Activated effector memory CD4-positive, alpha-beta T cell treated with anti-CD3 and anti-CD28 coated beads, Interleukin-2, amount 50 U/mL, for 16 hours (primary cell): ENCODE measurements around the gene DOCK1.
A peak's percentile ranks its signal among the peaks of the same experiment; 100 is the strongest.
"Not testable (repeated sequence)": the region's sequence is repeated elsewhere in the genome, so short reads cannot be mapped to it uniquely, and the experiment has no call there.

Source experiments
- DNase-seq: peaks from one replicate; pipeline ENCODE4 v3.0.0-alpha.2; 2020

The DOCK1 gene

GRCh38 chr10:127292888-127293287 lies 387.7 kb downstream of the DOCK1 start:
- DNase-seq = no peak

- DNase-seq = peak; percentile 72
Observed at GRCh38 chr10:127293640-127294039, 388.4 kb downstream of the DOCK1 start.

GRCh38 chr10:127296696-127297095 lies 391.5 kb downstream of the DOCK1 start:
- DNase-seq = no peak

GRCh38 chr10:127298381-127298780 lies 393.2 kb downstream of the DOCK1 start:
- DNase-seq = no peak

DNA sequence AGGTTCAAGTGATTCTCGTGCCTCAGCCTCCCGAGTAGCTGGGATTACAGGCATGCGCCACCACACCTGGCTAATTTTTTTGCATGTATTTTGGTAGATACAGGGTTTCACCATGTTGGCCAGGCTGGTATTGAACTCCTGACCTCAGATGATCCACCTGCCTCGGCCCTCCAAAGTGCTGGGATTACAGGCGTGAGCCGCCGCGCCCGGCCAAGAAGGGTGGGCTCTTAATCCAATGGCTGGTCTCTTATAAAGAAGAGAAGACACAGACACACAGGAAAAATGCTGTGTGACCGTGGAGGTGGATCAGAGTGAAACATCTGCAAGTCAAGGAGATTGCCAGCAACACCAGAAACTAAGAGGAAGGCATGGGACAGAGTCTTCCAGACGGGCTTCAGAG lies 394.0 kb downstream of the DOCK1 start:
- DNase-seq = not testable (repeated sequence)

- no peak for DNase-seq
Observed at GRCh38 chr10:127299956-127300689, 394.9 kb downstream of the DOCK1 start.

DNA sequence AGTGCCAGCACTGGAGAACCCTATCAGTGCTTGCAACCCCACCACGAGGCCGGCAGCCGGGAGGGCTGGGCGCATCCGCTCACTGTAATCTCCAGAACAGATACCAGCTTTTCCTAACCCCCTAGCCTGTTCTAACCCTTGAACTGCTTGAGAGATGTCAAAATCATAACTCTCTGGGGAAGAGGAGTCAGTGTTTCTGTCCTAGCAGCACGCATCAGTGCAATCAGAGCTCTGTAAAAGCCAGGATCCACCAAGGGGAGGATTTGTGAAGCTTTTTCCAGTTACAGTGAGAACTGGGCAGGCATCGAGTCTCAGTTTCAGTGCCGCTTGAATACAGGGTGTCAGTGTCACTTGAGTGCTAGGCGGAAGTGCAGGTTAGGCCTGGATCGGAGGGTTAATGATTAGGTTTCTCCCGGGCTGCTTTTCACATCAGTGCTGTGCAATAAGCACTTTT lies 395.7 kb downstream of the DOCK1 start:
- DNase-seq = no peak

DNA sequence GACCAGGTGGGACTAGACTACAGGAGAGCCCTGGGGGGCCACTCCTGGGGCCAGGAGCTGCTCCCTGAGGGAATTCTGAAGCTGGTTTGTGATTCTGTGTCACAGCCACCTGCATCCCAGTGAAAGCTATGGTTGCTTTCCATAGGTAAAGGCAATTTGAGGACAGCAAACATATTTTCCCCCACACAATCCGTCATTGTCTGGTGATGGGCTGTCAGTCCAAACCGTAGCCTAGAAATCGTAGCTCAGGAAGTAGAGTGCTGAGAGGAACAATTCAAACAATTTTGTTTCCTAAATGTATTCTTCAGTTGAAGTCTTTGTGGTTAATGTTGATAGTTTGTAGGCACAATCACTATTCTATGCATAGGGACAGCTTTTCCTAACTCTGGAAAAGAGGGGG lies 397.1 kb downstream of the DOCK1 start:
- DNase-seq = no peak

GRCh38 chr10:127303105-127303504 lies 397.9 kb downstream of the DOCK1 start:
- DNase-seq = no peak

- no peak for DNase-seq
Observed at GRCh38 chr10:127303746-127304145, 398.5 kb downstream of the DOCK1 start.

DNA sequence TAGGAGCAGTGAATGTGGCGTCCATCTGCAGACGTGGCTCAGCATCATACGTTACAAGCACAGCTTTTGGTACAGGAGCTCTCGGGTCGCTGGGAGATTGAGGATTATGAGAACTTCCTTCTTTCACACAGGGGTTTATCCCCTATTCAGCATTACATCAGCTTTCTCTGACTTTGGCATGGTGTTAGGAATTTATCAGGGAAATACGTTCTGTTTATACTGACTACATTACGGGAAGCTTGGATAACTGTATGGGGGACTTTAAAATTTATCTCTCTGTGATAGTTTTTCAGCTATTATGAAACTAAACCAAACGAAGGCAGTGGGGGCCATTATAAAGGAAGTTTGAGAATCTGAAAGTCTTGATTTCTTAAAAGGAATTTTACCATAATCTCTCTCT lies 401.3 kb downstream of the DOCK1 start:
- no peak for DNase-seq

DNA sequence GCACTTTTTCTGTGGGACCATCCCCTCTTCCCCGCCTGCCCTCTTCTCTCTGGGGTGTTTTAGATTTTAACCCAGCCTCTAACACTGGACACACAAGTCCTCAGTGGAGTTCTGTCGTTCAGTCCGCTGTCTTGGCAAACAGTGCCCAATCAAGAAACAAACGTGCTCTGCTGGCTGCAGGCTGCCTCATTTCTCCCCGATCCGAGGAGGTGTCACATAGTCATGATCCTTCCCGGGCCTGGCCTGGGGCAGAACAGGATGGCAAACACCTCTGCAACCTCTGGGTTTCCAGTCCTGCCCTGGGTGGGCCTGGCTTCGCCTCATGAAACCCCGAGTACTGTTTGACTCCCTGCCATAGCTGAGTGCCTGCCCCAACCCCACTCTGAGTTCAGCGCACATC lies 402.1 kb downstream of the DOCK1 start:
- DNase-seq = no peak

DNA sequence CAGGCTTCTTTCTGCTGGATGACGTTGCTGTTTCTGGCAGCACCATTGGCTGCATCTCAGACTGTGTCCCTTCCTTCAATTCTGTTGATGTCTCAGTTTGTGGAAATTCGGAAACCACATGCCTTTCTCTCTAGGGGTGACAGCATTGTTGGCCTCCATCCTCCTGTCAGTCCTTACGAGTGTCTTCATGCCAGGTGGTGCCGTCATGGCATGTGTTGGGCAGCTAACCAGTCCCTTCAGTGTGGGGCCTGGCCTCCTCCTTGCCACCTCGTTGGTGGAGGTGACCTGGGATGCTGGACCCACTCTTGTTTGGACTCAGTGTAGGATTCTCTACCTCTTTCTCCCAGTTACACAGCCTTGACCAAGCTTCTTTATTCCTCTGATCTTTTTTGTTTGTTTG lies 402.8 kb downstream of the DOCK1 start:
- DNase-seq = no peak

DNA sequence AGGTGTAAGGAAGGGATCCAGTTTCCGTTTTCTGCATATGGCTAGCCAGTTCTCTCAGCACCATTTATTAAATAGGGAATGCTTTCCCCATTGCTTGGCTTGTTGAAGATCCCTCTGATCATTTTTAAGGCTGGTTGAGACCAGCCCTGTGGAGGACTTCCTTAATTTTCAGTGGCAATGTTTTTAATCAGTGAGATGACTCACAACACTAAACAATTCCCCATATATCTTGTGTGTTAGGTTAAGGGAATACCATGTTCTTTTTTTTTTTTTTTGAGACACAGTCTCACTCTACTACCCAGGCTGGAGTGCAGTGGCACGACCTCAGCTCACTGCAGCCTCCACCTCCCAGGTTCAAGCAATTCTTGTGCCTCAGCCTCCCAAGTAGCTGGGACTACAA lies 404.4 kb downstream of the DOCK1 start:
- not testable (repeated sequence) for DNase-seq

- no peak for DNase-seq
Observed at GRCh38 chr10:127310430-127310829, 405.2 kb downstream of the DOCK1 start.

DNA sequence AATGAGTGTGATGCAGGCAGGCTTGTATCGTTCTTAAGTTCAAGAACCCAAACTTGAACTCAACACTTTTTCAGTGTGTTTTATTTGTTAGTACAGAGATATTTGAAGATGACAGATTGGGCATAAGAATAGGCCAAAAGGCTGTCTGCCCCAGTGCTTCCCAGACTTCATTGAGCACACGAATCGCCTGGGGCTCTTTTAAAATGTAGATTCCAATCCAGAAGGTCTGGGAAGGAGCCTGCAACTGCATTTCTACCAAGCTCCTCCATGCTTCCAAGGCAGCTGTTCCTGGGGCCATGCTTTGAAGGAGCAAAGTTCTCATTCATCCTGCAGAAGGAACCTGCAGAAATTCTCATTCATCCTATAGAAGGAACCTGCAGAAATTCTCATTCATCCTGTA lies 405.7 kb downstream of the DOCK1 start:
- DNase-seq = no peak

GRCh38 chr10:127313996-127314700 lies 408.9 kb downstream of the DOCK1 start:
- DNase-seq = no peak

DNA sequence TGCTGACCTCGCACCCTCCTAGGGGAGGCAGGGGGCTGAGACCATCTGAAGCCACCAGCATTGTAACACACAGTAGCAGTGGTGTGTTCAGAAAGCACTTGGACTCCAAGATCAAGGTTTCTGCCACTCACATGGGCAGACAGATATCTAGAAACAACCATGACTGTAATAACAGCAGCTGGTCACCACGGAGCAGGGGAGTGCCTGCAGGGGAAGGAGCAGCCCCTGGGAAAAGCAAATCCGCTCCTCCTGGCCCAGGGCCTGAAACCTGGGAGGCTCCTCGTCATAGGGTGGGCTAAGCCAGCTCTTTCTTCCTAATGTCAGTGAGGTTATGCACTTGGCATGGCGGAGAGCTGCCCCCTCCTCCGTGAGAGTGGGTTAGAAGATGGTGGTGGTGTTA lies 409.6 kb downstream of the DOCK1 start:
- no peak for DNase-seq

GRCh38 chr10:127315888-127316287 lies 410.7 kb downstream of the DOCK1 start:
- no peak for DNase-seq

DNA sequence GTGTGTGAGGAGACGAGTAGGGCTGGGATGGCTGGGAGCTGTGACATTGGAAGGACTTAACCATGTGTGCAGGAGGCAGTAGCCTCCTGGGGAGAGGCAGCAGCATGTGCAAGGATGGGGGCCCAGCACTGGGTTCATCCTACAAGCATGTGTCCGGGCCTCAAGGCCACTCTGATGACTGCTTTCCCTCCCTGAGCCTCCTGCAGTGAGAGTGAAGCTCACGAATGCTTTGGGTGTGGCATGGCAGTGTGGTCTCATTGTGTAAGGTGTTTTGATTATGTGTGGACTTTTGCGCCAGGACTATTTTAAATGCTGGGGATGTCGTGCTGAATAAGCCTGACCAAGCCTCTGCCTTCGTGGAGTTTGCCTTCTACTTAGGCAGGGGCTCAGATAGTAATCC lies 413.2 kb downstream of the DOCK1 start:
- DNase-seq = no peak

- no peak for DNase-seq
Observed at GRCh38 chr10:127319271-127319670, 414.0 kb downstream of the DOCK1 start.

DNA sequence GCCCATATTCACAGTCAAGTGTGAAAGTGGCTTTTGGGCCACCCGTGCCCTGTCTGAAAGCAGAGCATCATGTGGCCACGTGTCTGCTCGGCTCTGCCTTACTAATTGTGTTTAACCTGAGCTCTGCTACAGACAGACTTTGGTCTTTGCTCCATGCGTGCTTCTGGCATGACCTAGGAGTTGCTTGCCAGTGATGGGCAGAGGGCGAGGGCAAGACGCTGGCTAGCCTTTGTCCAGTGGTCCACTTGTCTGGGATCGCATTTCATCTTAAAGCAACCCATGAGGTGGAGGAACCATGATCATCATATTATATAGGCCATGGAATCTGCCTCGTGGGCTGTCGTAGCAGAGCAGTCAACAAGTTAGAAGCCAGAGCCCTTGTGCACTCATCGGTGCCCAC lies 414.5 kb downstream of the DOCK1 start:
- no peak for DNase-seq

DNA sequence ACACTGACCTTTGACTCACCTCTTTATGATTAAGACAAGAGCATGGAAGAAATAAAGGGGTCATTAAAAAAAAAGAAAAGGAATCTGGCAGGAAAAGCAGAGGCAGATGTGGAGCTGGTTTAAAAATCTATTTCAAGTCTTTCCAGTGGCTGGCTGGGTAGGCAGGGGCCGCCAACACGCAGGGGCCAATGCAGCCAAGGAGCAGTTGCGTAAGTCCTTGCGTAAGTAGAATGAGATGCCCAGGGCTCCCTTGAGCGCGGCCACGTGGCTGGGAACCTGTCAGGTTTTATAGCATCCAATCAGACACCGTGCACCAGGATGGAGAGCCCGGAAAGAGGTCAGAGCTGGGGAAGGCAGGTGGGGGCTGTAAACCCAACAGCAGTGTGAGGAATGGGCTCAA lies 414.9 kb downstream of the DOCK1 start:
- no peak for DNase-seq

DNA sequence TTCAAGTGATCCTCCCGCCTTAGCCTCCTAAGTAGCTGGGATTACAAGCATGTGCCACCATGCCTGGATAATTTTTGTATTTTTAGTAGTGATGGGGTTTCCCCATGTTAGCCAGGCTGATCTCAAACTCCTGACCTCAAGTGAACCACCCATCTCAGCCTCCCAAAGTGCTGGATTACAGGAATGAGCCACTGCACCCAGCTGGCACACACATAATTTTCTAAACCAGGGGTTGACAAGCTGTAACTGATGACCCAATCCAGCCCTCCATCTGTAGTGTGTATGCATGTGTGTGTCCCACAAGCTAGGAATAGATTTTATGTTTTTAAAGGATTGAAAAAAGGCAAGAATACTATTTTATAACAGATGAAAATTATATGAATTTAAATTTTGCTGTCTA lies 417.1 kb downstream of the DOCK1 start:
- DNase-seq = no peak

DNA sequence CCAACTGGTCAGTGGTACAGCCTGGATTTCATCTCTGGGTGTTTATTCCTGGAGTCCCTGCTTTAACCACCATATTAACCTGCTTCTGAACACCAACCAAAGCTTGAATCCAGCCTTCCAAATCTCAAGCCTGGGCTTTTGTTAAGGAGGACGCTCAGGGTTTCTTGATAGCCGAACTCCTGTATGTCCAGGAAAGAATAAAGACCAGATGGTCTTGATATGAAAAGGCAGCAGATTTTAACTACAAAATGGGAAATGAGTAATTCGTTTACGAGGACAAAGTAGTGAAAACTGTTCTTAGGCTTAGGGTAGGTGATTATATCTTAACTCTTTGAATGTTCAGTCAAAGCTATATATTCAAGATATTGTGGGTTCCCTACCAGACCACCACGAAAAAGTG lies 420.3 kb downstream of the DOCK1 start:
- DNase-seq = no peak
